D721Med (cell line): Measurements from ENCODE around the gene KCTD12.
"Not testable (repeated sequence)": the region's sequence is repeated elsewhere in the genome, so short reads cannot be mapped to it uniquely, and the experiment has no call there.

ENCODE experiments used
- DNase-seq: peaks from one replicate; pipeline ENCODE4 v3.0.0; 2011; ENCODE audit warnings: low spot score; ENCODE audit not compliant: insufficient read length
- FAIRE-seq: peaks from 2 replicates; lab custom pipeline; 2011; peaks lifted over from hg19 to GRCh38; lab: Jason Lieb, UNC
- TF ChIP-seq, protein P1 (sequence below): IDR thresholded peaks from 2 replicates; pipeline ENCODE4 v1.5.1; 2012; ENCODE audit warnings: mild to moderate bottlenecking, control low read depth; ENCODE audit not compliant: insufficient read depth; ENCODE audit errors: missing control alignments

The KCTD12 gene

DNA sequence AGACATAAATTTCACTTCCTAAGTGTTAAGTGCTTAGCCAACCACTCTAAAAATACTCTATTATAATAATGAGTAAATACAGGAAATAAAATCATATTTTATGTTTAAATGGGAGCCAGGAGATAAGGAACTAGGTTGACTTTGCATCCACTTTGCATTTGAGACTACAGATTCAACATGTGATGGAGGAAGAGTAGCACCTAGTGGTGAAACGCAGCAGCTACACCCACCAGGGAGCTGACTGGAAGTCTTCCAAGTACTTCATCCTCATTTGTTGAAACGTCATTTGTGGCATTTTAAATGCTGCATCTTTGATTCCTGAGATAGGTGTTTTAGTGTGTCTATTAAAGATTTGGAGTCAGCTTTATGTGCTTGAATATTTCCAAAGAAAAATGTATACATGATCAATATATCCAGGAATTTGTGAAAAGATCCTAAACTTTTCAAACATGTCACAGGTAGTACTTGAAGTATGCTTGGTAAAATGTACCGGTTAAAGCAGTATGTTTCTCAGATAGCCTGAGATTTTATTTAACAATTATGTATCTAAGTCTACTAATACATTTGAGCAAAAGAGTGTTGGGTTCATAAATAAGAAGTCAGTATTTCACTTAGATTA, 17.4 kb upstream of the KCTD12 start:
- no peak for DNase-seq
- peak; percentile 94 for FAIRE-seq
- TF ChIP-seq, protein P1, sequence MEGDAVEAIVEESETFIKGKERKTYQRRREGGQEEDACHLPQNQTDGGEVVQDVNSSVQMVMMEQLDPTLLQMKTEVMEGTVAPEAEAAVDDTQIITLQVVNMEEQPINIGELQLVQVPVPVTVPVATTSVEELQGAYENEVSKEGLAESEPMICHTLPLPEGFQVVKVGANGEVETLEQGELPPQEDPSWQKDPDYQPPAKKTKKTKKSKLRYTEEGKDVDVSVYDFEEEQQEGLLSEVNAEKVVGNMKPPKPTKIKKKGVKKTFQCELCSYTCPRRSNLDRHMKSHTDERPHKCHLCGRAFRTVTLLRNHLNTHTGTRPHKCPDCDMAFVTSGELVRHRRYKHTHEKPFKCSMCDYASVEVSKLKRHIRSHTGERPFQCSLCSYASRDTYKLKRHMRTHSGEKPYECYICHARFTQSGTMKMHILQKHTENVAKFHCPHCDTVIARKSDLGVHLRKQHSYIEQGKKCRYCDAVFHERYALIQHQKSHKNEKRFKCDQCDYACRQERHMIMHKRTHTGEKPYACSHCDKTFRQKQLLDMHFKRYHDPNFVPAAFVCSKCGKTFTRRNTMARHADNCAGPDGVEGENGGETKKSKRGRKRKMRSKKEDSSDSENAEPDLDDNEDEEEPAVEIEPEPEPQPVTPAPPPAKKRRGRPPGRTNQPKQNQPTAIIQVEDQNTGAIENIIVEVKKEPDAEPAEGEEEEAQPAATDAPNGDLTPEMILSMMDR = peak; percentile 99

DNA sequence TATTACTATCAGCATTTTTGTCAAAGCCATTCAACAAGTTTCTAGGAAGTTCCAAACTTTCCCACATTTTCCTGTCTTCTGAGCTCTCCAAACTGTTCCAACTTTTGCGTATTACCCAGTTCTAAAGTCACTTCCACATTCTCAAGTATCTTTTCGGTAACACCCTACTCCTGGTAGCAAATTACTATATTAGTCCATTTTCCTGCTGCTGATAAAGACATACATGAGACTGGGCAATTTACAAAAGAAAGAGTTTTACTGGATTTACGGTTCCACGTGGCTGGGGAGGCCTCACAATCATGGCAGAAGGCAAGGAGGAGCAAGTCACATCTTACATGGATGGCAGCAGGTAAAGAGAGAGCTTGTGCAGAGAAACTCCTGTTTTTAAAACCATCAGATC, 12.9 kb upstream of the KCTD12 start:
- not testable (repeated sequence) for DNase-seq, FAIRE-seq

DNA sequence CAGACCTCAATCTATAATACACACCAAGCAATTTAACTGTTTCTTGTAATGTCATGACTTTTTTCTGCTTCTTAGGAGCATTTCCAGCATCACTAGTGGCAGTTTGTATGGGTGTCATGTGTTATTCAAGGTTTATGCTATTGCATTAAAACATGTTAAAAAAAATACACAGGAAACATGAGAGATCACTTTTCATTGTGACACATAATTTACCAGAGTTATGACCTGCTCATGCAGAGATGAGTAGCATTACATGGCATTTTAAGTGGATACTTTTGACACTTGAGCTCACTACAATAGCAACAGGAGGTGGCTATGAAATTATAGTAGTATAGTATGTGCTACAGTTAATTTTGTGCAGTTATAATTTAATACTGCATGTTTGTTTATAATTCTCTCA, 11.0 kb upstream of the KCTD12 start:
- not testable (repeated sequence) for DNase-seq, FAIRE-seq

DNA sequence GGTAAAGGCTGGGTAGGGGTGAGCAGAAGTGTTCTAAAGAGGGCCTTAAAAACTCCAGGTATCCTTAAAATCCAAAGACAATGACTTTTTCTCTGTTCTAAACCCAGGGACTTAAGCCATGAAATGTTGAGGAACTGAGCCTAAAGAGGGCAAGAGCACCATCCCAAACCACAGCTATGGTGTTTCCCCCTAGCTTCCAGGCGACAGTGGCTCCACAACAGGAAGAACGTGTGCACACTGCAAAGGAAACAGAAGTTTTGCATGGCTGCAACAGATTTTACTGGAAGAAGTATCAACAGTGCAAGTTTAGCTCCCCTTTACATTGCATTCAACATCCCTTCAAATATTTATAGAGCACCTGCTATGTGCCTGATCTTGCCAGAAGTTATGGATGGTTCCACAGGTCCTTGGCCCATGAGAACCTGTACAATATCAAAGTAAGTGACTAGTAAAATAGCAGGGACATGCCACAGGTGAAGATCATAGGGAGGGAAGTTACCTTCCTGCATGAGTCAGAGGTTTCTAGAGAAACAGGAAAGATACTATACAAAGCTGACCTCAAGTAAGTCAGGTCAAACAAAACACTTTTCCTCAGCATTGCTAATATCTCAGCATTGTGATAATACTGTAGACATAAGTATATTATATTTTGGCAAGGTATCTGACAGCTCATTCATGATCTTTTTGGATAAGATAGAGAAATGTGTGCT, 8.4 kb upstream of the KCTD12 start:
- no peak for DNase-seq
- TF ChIP-seq, protein P1 = no peak
- FAIRE-seq = no peak

DNA sequence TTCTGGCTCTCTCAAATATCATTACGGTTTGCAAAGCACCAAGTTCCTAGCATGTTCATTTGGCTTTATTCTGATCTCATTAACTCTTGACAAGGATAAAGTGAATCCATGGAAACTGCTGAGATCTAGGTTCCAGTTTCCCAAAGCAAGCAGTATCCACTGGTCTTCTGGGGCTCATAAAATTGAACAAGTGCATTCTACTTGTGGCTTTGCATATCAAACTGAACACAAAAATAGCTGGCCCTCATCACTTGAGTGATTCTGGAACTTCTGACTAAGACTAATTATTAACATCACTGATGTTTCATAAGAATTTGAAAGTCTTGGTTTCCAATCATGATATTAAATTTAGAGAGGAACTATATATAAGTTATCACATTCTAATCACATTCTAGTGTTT, 6.3 kb upstream of the KCTD12 start:
- TF ChIP-seq, protein P1 = no peak
- no peak for FAIRE-seq
- DNase-seq = no peak

DNA sequence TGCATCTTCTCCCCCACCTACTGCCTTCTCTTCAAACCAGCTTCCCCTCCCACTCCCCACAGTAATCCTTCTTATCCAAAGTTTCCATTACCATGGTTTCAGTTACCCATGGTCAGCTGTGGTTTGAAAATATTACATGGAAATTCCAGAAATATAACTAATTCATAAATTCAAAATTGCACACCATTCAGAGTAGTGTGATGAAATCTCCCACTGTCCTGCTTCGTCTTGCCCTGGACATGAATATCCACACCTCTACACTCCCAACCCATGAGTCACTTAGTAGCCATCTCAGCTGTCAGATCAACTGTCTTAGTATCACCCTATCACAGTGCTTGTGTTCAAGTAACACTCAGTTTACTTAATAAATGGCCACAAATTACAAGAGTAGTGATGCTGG, 3.8 kb upstream of the KCTD12 start:
- FAIRE-seq (no peak), DNase-seq (no peak)

DNA sequence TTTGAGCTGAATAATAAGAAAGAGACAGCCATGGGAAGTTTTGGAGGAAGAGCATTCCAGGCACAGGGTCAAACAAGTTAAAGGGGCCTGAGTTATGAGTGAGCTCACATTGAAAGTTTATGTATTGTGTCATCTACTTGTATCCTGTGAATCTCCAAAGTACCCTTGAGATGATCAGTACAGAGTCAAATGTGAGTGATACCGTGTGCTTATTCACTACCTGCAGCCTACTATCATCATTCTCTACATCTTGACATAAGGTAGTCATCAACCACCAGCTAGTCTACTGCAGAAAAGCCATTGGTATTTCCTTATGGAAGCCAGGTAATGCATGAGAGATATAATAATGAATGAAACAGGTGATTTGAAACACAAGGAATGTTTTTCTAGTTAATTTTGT, 3.0 kb upstream of the KCTD12 start:
- TF ChIP-seq, protein P1 = no peak
- DNase-seq = no peak
- no peak for FAIRE-seq

More for the DNA sequence above, 3.8 kb upstream of the KCTD12 start:
- TF ChIP-seq, protein P1 = no peak

DNA sequence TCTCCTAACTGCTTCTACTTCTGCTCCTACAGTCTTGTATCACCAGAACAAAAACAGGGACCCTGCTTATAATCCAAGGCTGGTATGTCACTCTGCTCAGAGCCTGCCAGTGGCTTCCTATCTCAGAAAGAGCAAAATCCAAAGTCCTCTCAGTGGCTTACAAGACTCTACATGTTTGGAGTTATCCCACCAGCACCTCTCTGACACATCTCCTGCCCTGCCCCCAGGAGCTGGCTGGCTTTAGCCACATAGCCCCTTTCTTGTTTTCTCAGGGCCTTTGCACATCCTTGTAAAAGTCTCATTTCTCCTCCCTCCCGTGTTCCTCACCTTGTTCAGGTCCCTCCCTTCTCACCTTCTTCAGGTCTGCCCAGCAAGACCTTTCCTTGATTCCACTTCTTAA, 2.2 kb upstream of the KCTD12 start:
- FAIRE-seq (no peak), DNase-seq (no peak)
- TF ChIP-seq, protein P1 = no peak
